Ovary (tissue), 9 donors: ENCODE data around the gene SPIB. TPM values are rescaled to one million over a fixed set of nuclear protein-coding genes. Genes with fewer than 3 reads are reported as not detected.
"Not testable (repeated sequence)": the region's sequence is repeated elsewhere in the genome, so short reads cannot be mapped to it uniquely, and the experiment has no call there.

ENCODE experiments used
- DNase-seq, 5 donors: peaks; one replicate each; pipeline ENCODE4 v3.0.0-alpha.2; 2019 to 2020
- H3K27ac ChIP-seq, 2 donors: fragments of 200-600 bp; one replicate each; pipeline versions ENCODE4 v1.5.1 to v1.8.0; 2019 to 2022
- H3K27me3 ChIP-seq: fragments of 200-600 bp; one replicate; pipeline ENCODE4 v1.8.0; 2022
- H3K36me3 ChIP-seq: fragments of 200-600 bp; sonication (generic); one replicate; pipeline ENCODE4 v1.5.1; 2019
- H3K4me1 ChIP-seq: one replicate; pipeline ENCODE4 v1.8.1; 2013; ENCODE audit warnings: mild to moderate bottlenecking, moderate library complexity; ENCODE audit not compliant: insufficient read depth
- H3K4me3 ChIP-seq: fragments of 200-600 bp; sonication (generic); one replicate; pipeline ENCODE4 v1.5.1; 2017
- H3K9me3 ChIP-seq, 2 donors: fragments of 200-600 bp in 1 of 2; sonication (generic) in 1 of 2; one replicate each; pipeline versions ENCODE4 v1.5.1 to v1.8.1; 2013 to 2019; ENCODE audit warnings: mild to moderate bottlenecking in 1 of 2, moderate library complexity in 1 of 2
- EP300 ChIP-seq: sonication (generic); formaldehyde crosslinking; IDR thresholded peaks from one replicate; pipeline ENCODE4 v1.6.1; 2017; ENCODE audit warnings: antibody characterized with exemption
- POLR2A ChIP-seq: fragments of 450-650 bp; IDR thresholded peaks from one replicate; pipeline ENCODE4 v1.6.1; 2017; ENCODE audit warnings: antibody characterized with exemption, mild to moderate bottlenecking, moderate library complexity
- WGBS, 3 donors: extraction: QIAGEN DNeasy Blood & Tissue Kit in 1 of 3; methylation state at CpG; one replicate each; pipeline versions ENCODE4 v1.1.5 to v1.1.7; 2013 to 2017; 5-methylcytosine and 5-hydroxymethylcytosine counted together
- intact Hi-C, 4 donors: fragments of 100-400 bp; cut with DNase I; formaldehyde crosslinking; loops; one replicate each; pipeline versions ENCODE4 v1.11.0 to v1.15.1; 2022 to 2023
- polyA plus RNA-seq, 2 donors: library from polyadenylated mRNA; stranded (reverse); fragments of 200-250 nt in 1 of 2; fragments of 350-450 nt in 1 of 2; fragmentation: Illumina TruSeq in 1 of 2; extraction: RNeasy Lipid Tissue Mini Kit (QIAGEN cat#74804) in 1 of 2; gene quantifications; one replicate each; pipeline ENCODE4 v1.2.3, GENCODE V29; 2013 to 2014
- total RNA-seq, 7 donors: library from RNA; depleted of rRNA in 2 of 7; stranded (reverse); fragments of >200 nt in 2 of 7; fragmentation: NEBNext Ultra II Directional in 3 of 7; extraction: Animal tissue kit (Norgen Biotek cat#: 25700) in 3 of 7; gene quantifications; one replicate each; pipeline versions ENCODE4 v1.1.0 to v1.2.4, GENCODE V29; 2016 to 2023
- TF ChIP-seq, protein P1 (sequence below), 3 donors: fragments of 450-650 bp in 2 of 3; fragments of 200-600 bp in 1 of 3; IDR thresholded peaks; one replicate each; pipeline versions ENCODE4 v1.5.1 to v1.8.0; 2016 to 2022; ENCODE audit warnings: antibody characterized with exemption in 3 of 3, mild to moderate bottlenecking in 1 of 3
- donor health status: DM: no; HTN: no; CAD: no; lungs with moderate emphysema.
- donor health status: DM: no; HTN: no; CAD: no.
- donor health status: Bipolar disorder and iron deficiency.
- donor health status: DM: yes; HTN: yes; CAD: no.
- donor health status: DM: no; HTN: no; CAD: no.
- donor health status: DM: yes; HTN: yes; CAD: no.

Gene SPIB
- total and polyA plus RNA-seq, 9 donors, result 0.12 to 0.46 (median 0.25) TPM; not detected in 5

DNA sequence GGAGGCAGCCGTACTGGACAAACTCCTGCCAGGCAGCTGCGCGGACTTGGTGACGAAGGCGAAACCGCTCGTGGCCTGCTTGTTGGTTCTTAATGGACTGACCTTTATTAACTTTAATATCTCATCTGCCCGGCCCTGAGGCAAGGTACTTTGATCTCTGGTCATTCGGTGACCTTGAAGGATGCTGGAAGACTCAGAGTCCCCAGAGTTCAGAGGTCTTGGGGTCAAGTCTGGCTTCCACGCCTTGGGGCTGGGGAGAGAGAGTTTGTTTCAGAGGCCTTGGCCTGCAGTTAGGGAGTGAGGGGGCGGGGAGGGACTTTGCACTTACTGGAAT is 47.9 kb downstream of the SPIB start:
- no peaks in the 10 kb centered on the region for H3K27me3 ChIP-seq
- DNase-seq, result no peak
- no peaks in the 10 kb centered on the region for H3K9me3 ChIP-seq
- TF ChIP-seq POLR2A (no peak), EP300 (no peak)
- TF ChIP-seq, protein P1, sequence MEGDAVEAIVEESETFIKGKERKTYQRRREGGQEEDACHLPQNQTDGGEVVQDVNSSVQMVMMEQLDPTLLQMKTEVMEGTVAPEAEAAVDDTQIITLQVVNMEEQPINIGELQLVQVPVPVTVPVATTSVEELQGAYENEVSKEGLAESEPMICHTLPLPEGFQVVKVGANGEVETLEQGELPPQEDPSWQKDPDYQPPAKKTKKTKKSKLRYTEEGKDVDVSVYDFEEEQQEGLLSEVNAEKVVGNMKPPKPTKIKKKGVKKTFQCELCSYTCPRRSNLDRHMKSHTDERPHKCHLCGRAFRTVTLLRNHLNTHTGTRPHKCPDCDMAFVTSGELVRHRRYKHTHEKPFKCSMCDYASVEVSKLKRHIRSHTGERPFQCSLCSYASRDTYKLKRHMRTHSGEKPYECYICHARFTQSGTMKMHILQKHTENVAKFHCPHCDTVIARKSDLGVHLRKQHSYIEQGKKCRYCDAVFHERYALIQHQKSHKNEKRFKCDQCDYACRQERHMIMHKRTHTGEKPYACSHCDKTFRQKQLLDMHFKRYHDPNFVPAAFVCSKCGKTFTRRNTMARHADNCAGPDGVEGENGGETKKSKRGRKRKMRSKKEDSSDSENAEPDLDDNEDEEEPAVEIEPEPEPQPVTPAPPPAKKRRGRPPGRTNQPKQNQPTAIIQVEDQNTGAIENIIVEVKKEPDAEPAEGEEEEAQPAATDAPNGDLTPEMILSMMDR (IDR thresholded peaks at IDR 0.05), result no peak
- intact Hi-C loops, result loop anchor here in 1 of 4 donors (10.0 kb wide), 1 partner anchor 102 kb away; the partner anchor contains the start of gene NAPSA
- H3K4me1 ChIP-seq, result no peaks in the 10 kb centered on the region
- H3K4me3 ChIP-seq, result no peak overlapping the region
- H3K36me3 ChIP-seq, result no peaks in the 10 kb centered on the region
- no peak overlapping the region for H3K27ac ChIP-seq
- 76 to 82% (median 81%) methylated on average over 11 of the region's 11 CpGs for WGBS, 3 donors

DNA sequence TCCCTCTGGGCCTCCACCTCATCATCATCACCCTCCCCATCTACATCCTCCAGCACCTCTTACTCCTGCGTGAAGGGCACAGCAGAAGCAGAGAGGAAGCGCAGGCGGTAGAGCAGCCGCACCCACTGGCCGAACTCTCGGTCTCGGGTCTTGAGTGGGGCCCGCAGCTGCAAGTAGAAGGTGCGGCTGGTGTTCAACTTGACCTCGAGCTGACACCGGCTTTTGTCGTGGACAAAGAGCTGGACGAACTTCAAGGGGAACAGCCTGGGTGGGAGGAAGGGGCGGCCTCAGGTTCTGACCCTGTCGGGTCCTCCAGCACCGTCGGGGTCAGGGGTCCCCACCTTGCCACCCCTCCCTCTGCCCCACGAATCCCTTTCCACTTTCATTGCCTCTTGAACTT is 48.8 kb downstream of the SPIB start:
- DNase-seq, result no peak
- no peaks in the 10 kb centered on the region for H3K9me3 ChIP-seq
- intact Hi-C loops, result loop anchor here in 1 of 4 donors (10.0 kb wide), 1 partner anchor 103 kb away; the partner anchor contains the start of gene NAPSA
- no peak overlapping the region for H3K4me3 ChIP-seq
- TF ChIP-seq POLR2A (no peak), EP300 (no peak)
- TF ChIP-seq, protein P1 (IDR thresholded peaks at IDR 0.05), result no peak
- H3K36me3 ChIP-seq, result no peaks in the 10 kb centered on the region
- H3K4me1 ChIP-seq, result no peaks in the 10 kb centered on the region
- H3K27me3 ChIP-seq, result no peaks in the 10 kb centered on the region
- 76 to 82% (median 81%) methylated on average over 18 of the region's 18 CpGs for WGBS, 3 donors
- H3K27ac ChIP-seq, result no peak overlapping the region

DNA sequence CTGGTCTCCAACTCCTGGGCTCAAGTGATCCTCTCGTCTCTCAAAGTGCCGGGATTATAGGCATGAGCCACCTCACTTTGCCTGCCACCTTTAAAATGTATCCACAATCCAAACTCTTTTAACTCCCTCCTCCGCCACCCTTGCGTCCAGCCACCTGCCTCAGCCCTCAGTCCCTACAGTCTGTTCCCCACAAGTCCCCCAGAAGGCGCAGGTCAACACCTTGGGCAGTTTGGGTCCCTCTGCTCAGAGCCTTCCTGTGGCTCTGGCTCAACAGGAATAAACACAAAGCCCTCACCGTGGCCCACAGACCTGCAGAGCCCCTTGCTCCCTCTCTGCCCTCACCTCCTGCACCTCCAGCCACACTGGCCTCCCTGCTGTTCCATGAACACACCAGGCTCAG is 50.1 kb downstream of the SPIB start:
- WGBS, 3 donors, result 85 to 87% (median 86%) methylated on average over 6 of the region's 6 CpGs
- Histone ChIP-seq H3K36me3 (no peaks in the 10 kb centered on the region), H3K27ac (no peak overlapping the region), H3K27me3 (no peaks in the 10 kb centered on the region), H3K4me3 (no peak overlapping the region), H3K9me3 (no peaks in the 10 kb centered on the region), H3K4me1 (no peaks in the 10 kb centered on the region)
- intact Hi-C loops, result loop anchor here in 1 of 4 donors (10.0 kb wide), 1 partner anchor 104 kb away; the partner anchor contains the start of gene NAPSA
- DNase-seq, result no peak
- TF ChIP-seq EP300, result no peak
- TF ChIP-seq, protein P1 (IDR thresholded peaks at IDR 0.05), result no peak
- TF ChIP-seq POLR2A, result no peak

DNA sequence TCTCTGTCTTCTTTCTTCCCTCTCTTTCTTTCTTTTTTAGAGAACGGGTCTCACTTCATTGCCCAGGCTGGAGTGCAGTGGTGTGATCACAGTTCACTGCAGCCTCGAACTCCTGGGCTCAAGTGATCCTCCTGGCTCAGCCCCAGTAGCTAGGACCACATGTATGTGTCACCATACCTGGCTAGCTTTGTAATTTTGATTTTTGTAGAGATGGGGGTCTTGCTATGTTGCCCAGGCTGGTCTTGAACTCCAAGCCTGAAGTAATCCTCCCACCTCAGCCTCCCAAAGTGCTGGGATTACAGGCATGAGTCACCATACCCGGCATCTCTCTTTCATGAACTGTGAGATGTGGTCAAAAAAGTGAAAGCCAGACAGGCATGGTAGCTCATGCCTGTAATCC is 54.6 kb downstream of the SPIB start:
- H3K36me3 ChIP-seq, H3K4me3 ChIP-seq, H3K9me3 ChIP-seq, H3K27ac ChIP-seq, DNase-seq, H3K27me3 ChIP-seq, intact Hi-C loops: not testable (repeated sequence)
- peaks cover 12% of the 10 kb centered on the region for H3K4me1 ChIP-seq
- WGBS, 3 donors, result 50 to 74% (median 52%) methylated on average over 3 of the region's 3 CpGs

DNA sequence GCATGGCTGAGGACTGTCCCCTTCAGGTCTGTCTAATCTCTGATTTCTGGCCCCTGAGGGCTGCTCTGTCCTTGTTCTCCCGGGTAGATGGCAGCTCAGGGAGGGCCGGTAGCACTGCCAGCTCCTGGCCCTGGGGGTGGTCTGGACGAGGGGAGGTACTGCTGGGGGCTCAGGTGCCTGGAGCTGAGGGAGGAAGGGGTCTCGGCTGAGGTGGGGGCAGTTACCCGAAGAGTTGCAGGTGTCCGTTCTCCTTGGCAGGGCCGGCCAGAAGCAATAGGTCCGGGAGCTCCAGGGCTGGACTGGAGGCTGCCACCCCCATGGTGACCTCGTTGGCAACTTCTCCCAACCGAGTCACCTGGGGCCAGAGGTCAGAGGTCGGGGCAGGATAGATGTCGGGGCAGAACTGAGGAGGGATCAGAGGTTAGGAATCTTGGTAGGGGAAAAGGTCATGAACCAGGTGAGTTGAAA is 56.4 kb downstream of the SPIB start:
- DNase-seq, result peak in 4 of 5 donors; percentile 32 to 59 (median 55)
- Histone ChIP-seq H3K27me3 (no peaks in the 10 kb centered on the region), H3K9me3 (no peaks in the 10 kb centered on the region), H3K27ac (no peak overlapping the region), H3K36me3 (no peaks in the 10 kb centered on the region), H3K4me3 (no peak overlapping the region), H3K4me1 (peaks cover 15% of the 10 kb centered on the region)
- intact Hi-C loops, result loop anchor here in 1 of 4 donors (5.0 kb wide), 1 partner anchor 98 kb away; the partner anchor contains the start of gene NR1H2
- TF ChIP-seq POLR2A (no peak), EP300 (no peak)
- TF ChIP-seq, protein P1 (IDR thresholded peaks at IDR 0.05), result no peak
- WGBS, 3 donors, result 69 to 75% (median 74%) methylated on average over 12 of the region's 12 CpGs
